BE2C (cell line): Measurements from ENCODE around the gene HIPK1.

ENCODE experiments used
- DNase-seq: peaks from one replicate; pipeline ENCODE4 v3.0.0-alpha.2; 2020
- H3K27me3 ChIP-seq: fragments of 250-450 bp; sonication (Bioruptor Pico); 2 replicates; pipeline ENCODE4 v1.5.1; 2020; ENCODE audit warnings: mild to moderate bottlenecking
- H3K36me3 ChIP-seq: fragments of 250-450 bp; sonication (Bioruptor Pico); 2 replicates; pipeline ENCODE4 v1.5.1; 2020; ENCODE audit warnings: mild to moderate bottlenecking
- H3K4me1 ChIP-seq: fragments of 250-450 bp; sonication (Bioruptor Pico); 2 replicates; pipeline ENCODE4 v1.5.1; 2020
- H3K4me3 ChIP-seq: 2 replicates; pipeline ENCODE4 v1.5.1; 2011; ENCODE audit warnings: low read depth, low read length
- H3K9me3 ChIP-seq: fragments of 250-450 bp; sonication (Bioruptor Pico); 2 replicates; pipeline ENCODE4 v1.5.1; 2020
- CTCF ChIP-seq: IDR thresholded peaks from 2 replicates; pipeline ENCODE4 v1.5.1; 2012; ENCODE audit warnings: mild to moderate bottlenecking, low read depth, low read length

HIPK1 gene

GRCh38 chr1:113982949-113983348 is 53.8 kb downstream of the HIPK1 start:
- no peaks in the 10 kb centered on the region for H3K9me3 ChIP-seq
- no peaks in the 10 kb centered on the region for H3K27me3 ChIP-seq
- peaks cover 10% of the 10 kb centered on the region for H3K4me1 ChIP-seq
- no peak overlapping the region for H3K4me3 ChIP-seq
- DNase-seq = no peak
- H3K36me3 ChIP-seq = no peaks in the 10 kb centered on the region
- TF ChIP-seq CTCF = no peak

GRCh38 chr1:113983391-113983790 is 54.3 kb downstream of the HIPK1 start:
- DNase-seq = no peak
- no peaks in the 10 kb centered on the region for H3K36me3 ChIP-seq
- peaks cover 10% of the 10 kb centered on the region for H3K4me1 ChIP-seq
- no peaks in the 10 kb centered on the region for H3K27me3 ChIP-seq
- H3K9me3 ChIP-seq = no peaks in the 10 kb centered on the region
- no peak overlapping the region for H3K4me3 ChIP-seq
- TF ChIP-seq CTCF = no peak

- TF ChIP-seq CTCF = no peak
- no peak for DNase-seq
- peaks cover 10% of the 10 kb centered on the region for H3K4me1 ChIP-seq
- H3K36me3 ChIP-seq = no peaks in the 10 kb centered on the region
- H3K9me3 ChIP-seq = no peaks in the 10 kb centered on the region
- H3K27me3 ChIP-seq = no peaks in the 10 kb centered on the region
- no peak overlapping the region for H3K4me3 ChIP-seq
These were observed 54.7 kb downstream of the HIPK1 start for GRCh38 chr1:113983826-113984225.

- Histone ChIP-seq H3K27me3 (no peaks in the 10 kb centered on the region), H3K4me1 (peaks cover 6% of the 10 kb centered on the region), H3K9me3 (no peaks in the 10 kb centered on the region), H3K36me3 (no peaks in the 10 kb centered on the region), H3K4me3 (no peak overlapping the region)
- no peak for DNase-seq
- TF ChIP-seq CTCF = no peak
These were observed 55.6 kb downstream of the HIPK1 start for GRCh38 chr1:113984710-113985109.

- no peak for TF ChIP-seq CTCF
- no peak for DNase-seq
These were observed 57.7 kb downstream of the HIPK1 start for GRCh38 chr1:113986802-113987201.

GRCh38 chr1:113987259-113987658 is 58.1 kb downstream of the HIPK1 start:
- TF ChIP-seq CTCF = no peak
- Histone ChIP-seq H3K36me3 (no peaks in the 10 kb centered on the region), H3K4me3 (no peak overlapping the region), H3K4me1 (no peaks in the 10 kb centered on the region; the same call in 1 of the 2 replicates), H3K27me3 (no peaks in the 10 kb centered on the region), H3K9me3 (no peaks in the 10 kb centered on the region)
- DNase-seq = no peak

More at GRCh38 chr1:113986802-113987201, 57.7 kb downstream of the HIPK1 start:
- no peak overlapping the region for H3K4me3 ChIP-seq
- H3K4me1 ChIP-seq = no peaks in the 10 kb centered on the region; the same call in 1 of the 2 replicates
- H3K27me3 ChIP-seq = no peaks in the 10 kb centered on the region
- no peaks in the 10 kb centered on the region for H3K9me3 ChIP-seq
- H3K36me3 ChIP-seq = no peaks in the 10 kb centered on the region
